Trophoblast cell (in vitro differentiated cells and primary cell): Measurements from ENCODE around the gene ZNF385C.
"Not testable (repeated sequence)": the region's sequence is repeated elsewhere in the genome, so short reads cannot be mapped to it uniquely, and the experiment has no call there.

ENCODE experiments used
- DNase-seq, 2 donors: peaks; one replicate each; pipeline ENCODE4 v3.0.0-alpha.2; 2016
- H2AFZ ChIP-seq: 2 replicates; pipeline ENCODE4 v1.6.1; 2013; ENCODE audit warnings: low read length, moderate library complexity, mild to moderate bottlenecking; ENCODE audit not compliant: insufficient read depth, poor library complexity
- H2AK5ac ChIP-seq: 2 replicates; pipeline ENCODE4 v1.6.1; 2013; ENCODE audit warnings: mild to moderate bottlenecking, low read length
- H2BK120ac ChIP-seq: 2 replicates; pipeline ENCODE4 v1.6.1; 2013; ENCODE audit warnings: low read length, mild to moderate bottlenecking, moderate library complexity; ENCODE audit not compliant: insufficient read depth, poor library complexity
- H2BK12ac ChIP-seq: 2 replicates; pipeline ENCODE4 v1.6.1; 2013; ENCODE audit warnings: mild to moderate bottlenecking, low read length, moderate library complexity
- H2BK5ac ChIP-seq: 2 replicates; pipeline ENCODE4 v1.6.1; 2013; ENCODE audit warnings: low read length, low read depth, moderate library complexity, mild to moderate bottlenecking; ENCODE audit not compliant: poor library complexity
- H3K14ac ChIP-seq: 2 replicates; pipeline ENCODE4 v1.6.1; 2013; ENCODE audit warnings: mild to moderate bottlenecking, low read length
- H3K18ac ChIP-seq: 2 replicates; pipeline ENCODE4 v1.6.1; 2013; ENCODE audit warnings: mild to moderate bottlenecking, low read length
- H3K23ac ChIP-seq: 2 replicates; pipeline ENCODE4 v1.6.1; 2013; ENCODE audit warnings: low read length
- H3K27ac ChIP-seq: 2 replicates; pipeline ENCODE4 v1.5.1; 2013; ENCODE audit warnings: low read depth, mild to moderate bottlenecking, inconsistent platforms, low read length, moderate library complexity
- H3K27me3 ChIP-seq: 2 replicates; pipeline ENCODE4 v1.6.1; 2013; ENCODE audit warnings: inconsistent platforms, mild to moderate bottlenecking, low read length, moderate library complexity; ENCODE audit not compliant: insufficient read depth
- H3K36me3 ChIP-seq, 2 experiments: 1 replicate in 1 of 2; 2 replicates in 1 of 2; pipeline ENCODE4 v1.6.1; 2013; ENCODE audit warnings: low read length in 2 of 2, mild to moderate bottlenecking in 2 of 2, moderate library complexity in 1 of 2; ENCODE audit not compliant: insufficient read depth in 2 of 2, control insufficient read depth in 1 of 2
- H3K4ac ChIP-seq: 2 replicates; pipeline ENCODE4 v1.6.1; 2013; ENCODE audit warnings: low read depth, mild to moderate bottlenecking, low read length, moderate library complexity
- H3K4me1 ChIP-seq, 2 experiments: 1 replicate in 1 of 2; 2 replicates in 1 of 2; pipeline ENCODE4 v1.6.1; 2013; ENCODE audit warnings: low read length in 2 of 2, mild to moderate bottlenecking in 2 of 2, moderate library complexity in 1 of 2; ENCODE audit not compliant: insufficient read depth in 2 of 2, control insufficient read depth in 1 of 2
- H3K4me2 ChIP-seq: 2 replicates; pipeline ENCODE4 v1.6.1; 2013; ENCODE audit warnings: inconsistent platforms, mild to moderate bottlenecking, low read length, moderate library complexity
- H3K4me3 ChIP-seq: 2 replicates; pipeline ENCODE4 v1.5.1; 2013; ENCODE audit warnings: mild to moderate bottlenecking, low read depth, low read length, inconsistent platforms
- H3K79me1 ChIP-seq: one replicate; pipeline ENCODE4 v1.6.1; 2013; ENCODE audit warnings: low read length
- H3K79me2 ChIP-seq: 2 replicates; pipeline ENCODE4 v1.6.1; 2013; ENCODE audit warnings: low read length, mild to moderate bottlenecking; ENCODE audit not compliant: control insufficient read depth, insufficient read depth, poor library complexity
- H3K9ac ChIP-seq: 2 replicates; pipeline ENCODE4 v1.6.1; 2013; ENCODE audit warnings: mild to moderate bottlenecking, low read length
- H3K9me3 ChIP-seq: 2 replicates; pipeline ENCODE4 v1.6.1; 2013; ENCODE audit warnings: low read depth, mild to moderate bottlenecking, control low read depth, inconsistent platforms, low read length; ENCODE audit not compliant: insufficient read depth
- H4K12ac ChIP-seq: 2 replicates; pipeline ENCODE4 v1.6.1; 2013; ENCODE audit warnings: low read depth, mild to moderate bottlenecking, low read length, moderate library complexity
- H4K8ac ChIP-seq: 2 replicates; pipeline ENCODE4 v1.6.1; 2013; ENCODE audit warnings: low read depth, mild to moderate bottlenecking, low read length, moderate library complexity
- H4K91ac ChIP-seq: one replicate; pipeline ENCODE4 v1.6.1; 2013; ENCODE audit warnings: low read depth, mild to moderate bottlenecking, low read length, moderate library complexity
- WGBS: extraction: QIAGEN DNeasy Blood & Tissue Kit; methylation state at CpG from one replicate; pipeline ENCODE4 v1.1.7; 2013; ENCODE audit warnings: missing lambda C conversion rate; ENCODE audit not compliant: insufficient read length, insufficient coverage; ENCODE audit errors: extremely low coverage; 5-methylcytosine and 5-hydroxymethylcytosine counted together

ZNF385C gene

GRCh38 chr17:42141382-42141781 is 43.1 kb upstream of the ZNF385C start:
- no peak overlapping the region for H3K9ac ChIP-seq
- H4K12ac ChIP-seq, result no peak overlapping the region
- no CpG with 5 or more reads among the region's 8 CpGs for WGBS
- no peaks in the 10 kb centered on the region for H3K79me1 ChIP-seq
- no peak overlapping the region for H3K4me3 ChIP-seq
- H3K79me2 ChIP-seq, result peaks cover 2% of the 10 kb centered on the region
- no peak overlapping the region for H3K14ac ChIP-seq
- no peak overlapping the region for H3K18ac ChIP-seq
- H2BK12ac ChIP-seq, result no peak overlapping the region
- H3K4me1 ChIP-seq, result peaks cover 9% of the 10 kb centered on the region in 2 experiments
- H3K23ac ChIP-seq, result peak overlapping the region; percentile 68
- peaks cover 16 to 19% of the 10 kb centered on the region in 2 experiments for H3K36me3 ChIP-seq
- H2AK5ac ChIP-seq, result no peak overlapping the region
- DNase-seq, result no peak
- H4K8ac ChIP-seq, result no peak overlapping the region
- peak overlapping the region; percentile 11 for H3K4ac ChIP-seq
- H2AFZ ChIP-seq, result no peak overlapping the region
- no peaks in the 10 kb centered on the region for H3K27me3 ChIP-seq
- H2BK120ac ChIP-seq, result no peak overlapping the region
- H3K4me2 ChIP-seq, result no peak overlapping the region
- no peaks in the 10 kb centered on the region for H3K9me3 ChIP-seq
- H3K27ac ChIP-seq, result no peak overlapping the region
- no peak overlapping the region for H4K91ac ChIP-seq
- H2BK5ac ChIP-seq, result no peak overlapping the region

DNA sequence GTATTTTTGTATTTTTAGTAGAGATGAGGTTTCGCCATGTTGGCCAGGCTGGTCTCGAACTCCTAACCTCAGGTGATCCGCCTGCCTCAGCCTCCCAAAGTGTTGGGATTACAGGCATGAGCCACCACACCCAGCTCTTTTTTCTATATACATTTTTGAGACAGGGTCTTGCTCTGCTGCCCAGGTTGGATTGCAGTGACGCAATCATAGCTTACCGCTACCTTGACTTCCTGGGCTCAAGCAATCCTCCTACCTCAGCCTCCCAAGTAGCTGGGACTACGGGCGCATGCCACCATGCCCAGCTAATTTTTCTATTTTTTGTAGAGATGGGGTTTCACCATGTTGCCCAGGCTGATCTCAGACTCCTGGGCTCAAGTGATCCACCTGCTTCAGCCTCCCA is 42.4 kb upstream of the ZNF385C start:
- not testable (repeated sequence) for H3K9ac ChIP-seq, H3K18ac ChIP-seq, H4K8ac ChIP-seq, H2BK120ac ChIP-seq, H3K4me2 ChIP-seq, H4K12ac ChIP-seq, H3K4me3 ChIP-seq, H4K91ac ChIP-seq, H3K79me1 ChIP-seq, H3K27ac ChIP-seq, H3K14ac ChIP-seq, H3K9me3 ChIP-seq, H2BK5ac ChIP-seq, H2AK5ac ChIP-seq, H2BK12ac ChIP-seq, DNase-seq, H3K27me3 ChIP-seq, H3K79me2 ChIP-seq, H2AFZ ChIP-seq, H3K4ac ChIP-seq, H3K23ac ChIP-seq
- WGBS, result no CpG with 5 or more reads among the region's 7 CpGs
- peaks cover 16 to 19% of the 10 kb centered on the region in 2 experiments for H3K36me3 ChIP-seq
- peaks cover 14 to 15% of the 10 kb centered on the region in 2 experiments for H3K4me1 ChIP-seq

DNA sequence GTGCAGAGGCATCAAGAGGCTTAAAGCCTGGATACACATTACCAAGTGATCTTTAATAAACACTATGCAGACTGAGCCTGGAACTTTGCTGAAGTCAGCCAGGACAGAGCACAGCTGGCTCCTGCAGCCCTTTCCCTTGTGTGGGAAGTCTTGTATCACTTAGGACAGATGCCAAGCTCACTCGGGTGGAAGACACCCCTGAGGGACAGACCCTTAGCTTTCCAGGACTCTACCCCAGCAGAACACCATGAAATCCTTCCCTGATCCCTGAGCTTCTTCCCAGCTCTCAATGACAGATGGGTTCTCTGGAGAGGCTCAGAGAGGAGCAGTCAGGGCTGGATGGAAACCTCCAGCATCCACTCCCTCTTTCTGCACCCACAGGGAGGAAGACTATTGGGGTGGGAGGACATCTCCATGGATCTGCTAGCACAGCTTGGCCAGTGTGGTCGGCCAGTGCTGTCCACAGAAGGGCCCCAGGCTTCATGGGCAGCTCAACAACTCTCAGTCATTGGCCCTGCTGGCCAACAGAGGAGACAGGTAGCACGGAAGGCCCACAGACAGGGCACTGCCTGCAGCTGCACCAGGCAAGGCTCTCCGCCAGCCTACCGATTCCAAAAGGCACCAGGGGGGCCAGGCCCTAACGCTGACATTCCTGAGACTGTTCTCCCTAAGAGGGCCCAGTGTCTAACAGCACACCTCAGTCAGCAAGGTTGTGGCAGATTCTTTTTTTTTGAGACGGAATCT is 40.6 kb upstream of the ZNF385C start:
- H3K18ac ChIP-seq, result no peak overlapping the region
- no peak overlapping the region for H4K91ac ChIP-seq
- H2AK5ac ChIP-seq, result no peak overlapping the region
- H3K9me3 ChIP-seq, result no peaks in the 10 kb centered on the region
- H4K8ac ChIP-seq, result no peak overlapping the region
- no peak overlapping the region for H2BK120ac ChIP-seq
- no peak overlapping the region for H3K9ac ChIP-seq
- H2AFZ ChIP-seq, result no peak overlapping the region
- no peak overlapping the region for H2BK12ac ChIP-seq
- H4K12ac ChIP-seq, result no peak overlapping the region
- DNase-seq, result no peak
- no peak overlapping the region for H3K23ac ChIP-seq
- no peak overlapping the region for H3K14ac ChIP-seq
- H3K27me3 ChIP-seq, result no peaks in the 10 kb centered on the region
- no peak overlapping the region for H2BK5ac ChIP-seq
- H3K79me2 ChIP-seq, result peaks cover 4% of the 10 kb centered on the region
- H3K79me1 ChIP-seq, result no peaks in the 10 kb centered on the region
- peak overlapping the region; percentile 1 for H3K4ac ChIP-seq
- no peak overlapping the region for H3K4me2 ChIP-seq
- no CpG with 5 or more reads among the region's 7 CpGs for WGBS
- H3K27ac ChIP-seq, result no peak overlapping the region
- peaks cover 16 to 17% of the 10 kb centered on the region in 2 experiments for H3K4me1 ChIP-seq
- no peak overlapping the region for H3K4me3 ChIP-seq
- H3K36me3 ChIP-seq, result peaks cover 13 to 15% of the 10 kb centered on the region in 2 experiments

GRCh38 chr17:42136654-42137051 is 38.4 kb upstream of the ZNF385C start:
- H3K27me3 ChIP-seq, result no peaks in the 10 kb centered on the region
- no peak overlapping the region for H2BK5ac ChIP-seq
- no peak overlapping the region for H2BK120ac ChIP-seq
- no peak overlapping the region for H2BK12ac ChIP-seq
- no peak overlapping the region for H3K18ac ChIP-seq
- H3K9ac ChIP-seq, result no peak overlapping the region
- H3K27ac ChIP-seq, result no peak overlapping the region
- H4K8ac ChIP-seq, result no peak overlapping the region
- H3K79me1 ChIP-seq, result no peaks in the 10 kb centered on the region
- H3K14ac ChIP-seq, result no peak overlapping the region
- peaks cover 8 to 10% of the 10 kb centered on the region in 2 experiments for H3K4me1 ChIP-seq
- no peak overlapping the region for H3K23ac ChIP-seq
- H2AK5ac ChIP-seq, result no peak overlapping the region
- peaks cover 5% of the 10 kb centered on the region for H3K79me2 ChIP-seq
- peaks cover 12 to 24% of the 10 kb centered on the region in 2 experiments for H3K36me3 ChIP-seq
- DNase-seq, result no peak
- no peak overlapping the region for H4K91ac ChIP-seq
- H3K9me3 ChIP-seq, result no peaks in the 10 kb centered on the region
- H3K4ac ChIP-seq, result no peak overlapping the region
- H3K4me2 ChIP-seq, result no peak overlapping the region
- no CpG with 5 or more reads among the region's 3 CpGs for WGBS
- no peak overlapping the region for H3K4me3 ChIP-seq
- no peak overlapping the region for H4K12ac ChIP-seq
- no peak overlapping the region for H2AFZ ChIP-seq
